ENCODE results near the gene COL7A1. TPM values are rescaled to one million over a fixed set of nuclear protein-coding genes. Genes with fewer than 3 reads are reported as not detected.
"Not testable (repeated sequence)": the region's sequence is repeated elsewhere in the genome, so short reads cannot be mapped to it uniquely, and the experiment has no call there.

Gene COL7A1
- total RNA-seq, 1 experiment from 2014 or later: 0.31 TPM

DNA sequence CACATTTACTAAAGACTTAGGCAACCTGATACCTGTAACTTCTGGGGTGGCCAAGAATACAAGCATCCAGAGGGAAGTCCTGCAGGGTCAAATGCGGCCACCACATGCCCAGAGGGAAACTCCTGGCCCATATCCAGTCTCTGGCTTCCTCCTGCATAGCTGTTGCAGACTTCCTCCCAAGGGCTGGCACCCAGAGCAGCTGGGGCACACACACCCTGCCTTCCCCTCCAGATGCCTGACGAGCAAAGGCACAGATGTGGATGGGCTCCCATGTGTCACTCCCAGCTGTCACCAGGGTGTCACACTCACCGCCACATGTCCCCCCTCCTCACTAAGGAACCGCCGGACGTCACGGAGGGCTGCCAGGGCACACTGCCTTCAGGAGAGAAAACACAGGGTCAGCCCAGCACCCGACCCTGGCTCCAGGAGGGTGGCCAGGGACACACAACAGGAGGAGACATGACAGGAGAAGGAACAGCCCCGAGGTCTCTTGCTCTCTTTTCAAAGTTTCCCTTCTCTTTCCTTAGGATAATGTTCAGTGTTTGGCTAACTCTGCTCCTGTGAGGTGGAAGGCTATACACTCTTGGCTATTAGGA, 51.8 kb downstream of the COL7A1 start:
- DNase-seq (ENCODE audit: low spot score): no peak

DNA sequence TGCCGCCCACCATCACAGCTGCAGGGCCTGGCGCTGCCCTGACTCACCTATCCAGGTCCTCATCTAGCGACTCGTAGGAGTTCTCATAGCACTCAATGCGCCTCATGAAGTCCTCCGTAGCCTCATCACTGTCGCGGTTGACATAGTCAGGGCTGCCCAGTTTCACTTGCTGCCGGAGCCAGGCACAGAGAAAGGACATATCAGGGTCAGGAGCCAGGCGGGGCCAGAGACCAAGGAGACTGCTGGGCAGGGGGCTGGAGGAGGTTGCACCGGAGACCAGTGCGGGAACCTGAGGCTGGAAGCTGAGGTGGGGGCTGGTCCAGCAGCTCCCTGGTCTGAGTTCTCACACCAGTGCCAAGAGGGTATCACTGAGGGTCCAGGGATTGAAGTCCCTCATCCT, 56.7 kb downstream of the COL7A1 start:
- DNase-seq (ENCODE audit: low spot score): no peak

DNA sequence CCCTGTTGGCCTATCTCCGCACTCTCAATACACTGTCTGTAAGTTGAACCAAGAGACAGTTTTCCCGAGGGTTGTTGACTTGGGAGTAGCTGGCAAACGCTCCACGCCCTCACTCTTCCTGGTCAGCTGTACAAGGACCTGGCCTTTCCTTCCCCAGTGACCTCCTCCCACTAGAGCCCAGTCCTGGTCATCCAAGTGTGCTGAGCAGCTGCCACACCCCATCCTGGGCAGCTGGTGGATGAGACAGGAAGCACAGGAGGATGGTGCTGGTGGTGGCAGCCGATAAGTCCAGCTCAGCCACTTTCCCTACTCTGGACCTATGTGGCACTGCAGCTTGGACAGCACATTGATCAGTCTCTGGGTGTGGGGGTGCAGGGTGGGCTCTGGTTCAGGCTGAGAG, 58.3 kb downstream of the COL7A1 start:
- no peak for DNase-seq (ENCODE audit: low spot score)

DNA sequence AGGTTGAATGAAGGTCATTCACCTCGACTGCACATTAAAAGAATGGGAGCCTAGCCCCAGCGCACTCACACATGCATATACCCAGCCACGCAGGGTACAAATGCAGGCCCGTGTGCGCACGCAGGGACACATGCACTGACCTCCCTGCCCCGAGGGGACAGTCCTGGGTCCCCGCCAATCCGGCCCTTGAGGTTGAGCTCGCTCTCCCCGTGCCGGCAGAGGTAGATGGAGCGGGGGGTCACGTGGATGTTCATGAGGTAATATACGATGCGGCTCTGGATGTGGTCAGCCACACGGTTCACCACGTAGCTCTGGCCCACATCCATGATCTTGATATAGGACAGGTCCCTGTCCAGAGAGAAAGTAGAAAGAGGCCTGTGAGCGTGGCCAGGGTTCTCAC, 59.0 kb downstream of the COL7A1 start:
- no peak for DNase-seq (ENCODE audit: low spot score)

DNA sequence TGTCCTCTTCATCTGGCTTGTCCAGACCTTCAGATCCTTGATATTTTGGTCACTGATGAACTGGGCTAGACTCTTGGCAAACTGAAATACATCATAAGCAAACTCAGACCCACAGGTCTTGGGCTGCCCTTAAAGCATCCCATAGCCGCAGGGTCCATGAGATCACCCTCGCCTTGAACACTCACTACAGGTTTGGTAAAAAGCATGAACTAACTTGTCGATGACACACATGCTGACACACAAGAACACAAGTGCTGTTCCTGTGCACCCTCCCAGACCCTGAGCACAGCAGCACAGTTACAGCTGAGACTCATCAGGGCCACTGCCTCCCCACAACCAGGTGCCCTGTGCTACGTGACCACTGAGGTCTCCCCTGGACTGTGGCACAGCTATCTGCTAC, 59.6 kb downstream of the COL7A1 start:
- DNase-seq (ENCODE audit: low spot score): no peak

DNA sequence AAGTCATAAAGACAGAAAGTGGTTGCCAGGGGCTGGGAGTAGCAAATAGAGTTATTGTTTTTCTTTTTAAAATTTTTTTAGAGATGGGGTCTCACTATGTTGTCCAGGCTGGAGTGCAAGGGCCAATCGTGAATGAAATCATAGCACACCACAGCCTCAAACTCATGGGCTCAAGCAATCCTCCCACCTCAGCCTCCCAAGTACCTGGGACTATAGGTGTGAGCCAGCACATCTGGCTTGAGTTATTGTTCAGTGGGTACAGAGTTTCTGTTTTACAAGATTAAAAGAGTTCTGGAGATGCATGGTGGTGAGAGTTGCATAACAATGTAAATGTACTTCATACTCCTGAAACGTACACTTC, 62.2 kb downstream of the COL7A1 start:
- DNase-seq (ENCODE audit: low spot score): no peak

DNA sequence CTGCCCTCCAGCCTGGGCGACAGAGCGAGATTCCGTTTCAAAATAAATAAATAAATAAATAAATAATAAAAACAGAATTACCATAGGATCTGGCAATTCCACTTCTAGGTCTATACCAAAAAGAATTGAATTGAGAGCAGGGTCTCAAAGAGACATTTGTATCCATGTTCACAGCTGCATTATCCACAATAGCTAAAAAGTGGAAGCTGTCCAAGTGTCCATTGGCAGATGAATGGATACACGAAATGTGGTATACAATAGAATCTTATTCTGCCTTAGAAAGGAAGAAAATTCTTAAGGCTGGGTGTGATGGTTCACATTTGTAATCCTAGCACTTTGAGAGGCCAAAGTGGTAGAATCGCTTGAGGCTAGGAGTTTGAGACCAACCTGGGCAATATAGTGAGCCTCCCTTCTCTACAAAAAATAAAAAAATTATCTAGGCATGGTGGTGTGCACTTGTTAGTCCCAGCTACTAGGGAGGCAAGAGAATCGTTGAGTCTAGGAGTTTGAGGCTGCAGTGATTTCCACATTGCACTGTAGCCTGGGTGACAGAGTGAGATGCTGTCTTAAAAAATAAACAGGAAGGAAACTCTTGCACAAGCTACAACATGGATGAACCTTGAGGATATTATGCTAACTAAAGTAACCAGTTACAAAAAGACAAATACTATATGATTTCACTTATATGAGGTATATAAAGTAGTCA, 62.7 kb downstream of the COL7A1 start:
- DNase-seq (ENCODE audit: low spot score): no peak

DNA sequence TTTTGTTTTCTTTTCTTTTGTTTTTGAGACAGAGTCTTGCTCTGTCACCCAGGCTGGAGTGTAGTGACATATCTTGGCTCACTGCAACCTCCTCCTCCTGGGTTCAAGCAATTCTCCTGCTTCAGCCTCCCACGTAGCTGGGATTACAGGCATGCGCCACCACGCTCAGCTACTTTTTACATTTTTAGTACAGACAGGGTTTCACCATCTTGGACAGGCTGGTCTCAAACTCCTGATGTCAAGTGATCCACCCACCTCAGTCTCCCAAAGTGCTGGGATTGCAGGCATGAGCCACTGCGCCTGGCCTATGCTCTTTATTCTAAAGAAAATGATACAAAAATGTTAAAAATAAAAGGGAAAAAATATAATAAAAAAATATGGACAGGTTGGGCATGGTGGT, 64.4 kb downstream of the COL7A1 start:
- DNase-seq (ENCODE audit: low spot score): not testable (repeated sequence)

DNA sequence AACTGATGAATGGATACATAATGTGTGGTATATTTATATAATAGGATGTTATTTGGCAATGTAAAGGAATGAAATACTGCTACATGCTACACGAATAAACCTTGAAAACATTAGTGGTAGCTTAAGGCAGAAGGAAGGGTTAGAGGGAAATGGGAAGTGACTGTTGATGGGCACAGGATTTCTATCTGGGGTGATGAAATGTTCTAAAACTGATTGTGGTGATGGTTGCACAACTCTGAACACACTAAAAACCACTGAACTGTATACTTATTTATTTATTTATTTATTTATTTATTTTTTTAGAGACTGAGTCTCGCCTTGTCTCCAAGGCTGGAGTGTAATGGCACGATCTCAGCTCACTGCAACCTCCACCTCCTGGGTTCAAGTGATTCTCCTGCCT, 66.4 kb downstream of the COL7A1 start:
- DNase-seq (ENCODE audit: low spot score): no peak

DNA sequence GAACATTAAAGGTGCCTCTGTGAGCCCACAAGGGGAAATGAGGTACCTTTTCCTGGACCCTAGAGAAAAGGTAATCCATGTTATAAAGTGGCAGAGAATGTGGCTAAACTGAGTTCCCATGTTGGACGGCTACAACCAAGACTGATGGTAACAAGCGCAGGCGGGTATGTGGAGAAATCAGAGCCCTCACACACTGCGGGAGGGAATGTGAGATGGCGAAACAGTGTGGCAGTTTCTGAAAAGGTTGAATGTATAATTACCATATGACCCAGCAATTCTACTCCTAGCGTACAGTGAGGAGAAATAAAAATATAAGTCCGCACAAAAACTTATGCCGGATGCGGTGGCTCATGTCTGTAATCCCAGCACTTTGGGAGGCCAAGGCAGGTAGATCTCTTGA, 67.1 kb downstream of the COL7A1 start:
- no peak for DNase-seq (ENCODE audit: low spot score)

DNA sequence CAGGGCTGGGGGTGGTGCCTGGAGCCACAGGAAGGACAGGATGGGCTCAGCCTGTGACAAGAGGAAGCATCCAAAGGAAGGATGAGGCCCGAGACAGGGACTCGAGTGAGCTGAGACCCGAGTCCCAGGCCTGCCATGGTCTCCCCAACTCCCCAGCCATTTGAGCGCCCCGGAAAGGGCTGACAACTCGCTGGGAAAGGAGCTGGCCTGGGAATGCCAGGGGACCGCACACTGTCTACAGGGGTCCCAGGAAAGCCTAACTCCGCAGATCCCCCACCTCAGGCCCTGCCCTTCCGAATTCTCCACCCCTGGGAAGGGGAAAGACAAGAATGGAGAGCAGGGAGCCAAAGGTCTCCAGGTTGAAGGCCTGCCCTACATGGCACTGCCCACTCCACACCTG, 70.2 kb downstream of the COL7A1 start:
- DNase-seq (ENCODE audit: low spot score): no peak

DNA sequence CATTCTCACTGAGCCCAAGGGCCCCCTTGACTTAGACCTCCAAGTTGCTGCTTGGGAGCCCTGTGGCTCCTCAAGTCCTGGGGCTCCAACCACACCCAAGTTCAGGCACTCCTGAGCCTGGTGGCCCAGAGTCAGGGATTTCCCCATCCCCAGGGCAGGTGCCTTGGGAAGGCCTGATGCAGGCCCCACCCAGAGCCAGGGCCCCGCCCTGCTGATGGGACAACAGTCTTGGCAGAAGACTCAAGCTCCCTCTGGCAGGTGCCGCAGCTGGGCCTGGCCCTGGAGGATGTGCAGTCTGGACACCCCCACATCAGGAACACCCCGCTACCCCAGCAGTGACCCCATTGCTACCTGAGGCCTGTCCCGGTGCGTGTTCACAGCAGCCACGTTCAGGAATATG, 73.5 kb downstream of the COL7A1 start:
- no peak for DNase-seq (ENCODE audit: low spot score)

DNA sequence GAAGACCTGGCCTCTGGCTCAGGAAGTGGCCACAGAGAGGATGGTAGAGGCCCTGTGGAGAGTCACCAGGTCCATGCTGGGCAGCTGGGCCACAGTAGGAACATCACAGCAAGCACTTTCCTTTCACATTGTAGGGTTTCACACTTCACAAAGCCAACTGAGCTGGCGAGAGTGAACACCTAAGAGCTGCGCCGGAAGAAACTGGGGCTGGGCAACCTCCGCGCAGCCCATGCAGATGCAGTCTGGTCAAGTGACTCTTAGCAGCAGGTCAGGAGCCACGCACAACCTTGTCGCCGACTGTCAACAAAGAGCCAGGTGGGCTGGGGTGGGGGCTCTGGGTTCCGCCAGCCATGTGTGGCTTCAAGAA, 75.9 kb downstream of the COL7A1 start:
- no peak for DNase-seq (ENCODE audit: low spot score)

DNA sequence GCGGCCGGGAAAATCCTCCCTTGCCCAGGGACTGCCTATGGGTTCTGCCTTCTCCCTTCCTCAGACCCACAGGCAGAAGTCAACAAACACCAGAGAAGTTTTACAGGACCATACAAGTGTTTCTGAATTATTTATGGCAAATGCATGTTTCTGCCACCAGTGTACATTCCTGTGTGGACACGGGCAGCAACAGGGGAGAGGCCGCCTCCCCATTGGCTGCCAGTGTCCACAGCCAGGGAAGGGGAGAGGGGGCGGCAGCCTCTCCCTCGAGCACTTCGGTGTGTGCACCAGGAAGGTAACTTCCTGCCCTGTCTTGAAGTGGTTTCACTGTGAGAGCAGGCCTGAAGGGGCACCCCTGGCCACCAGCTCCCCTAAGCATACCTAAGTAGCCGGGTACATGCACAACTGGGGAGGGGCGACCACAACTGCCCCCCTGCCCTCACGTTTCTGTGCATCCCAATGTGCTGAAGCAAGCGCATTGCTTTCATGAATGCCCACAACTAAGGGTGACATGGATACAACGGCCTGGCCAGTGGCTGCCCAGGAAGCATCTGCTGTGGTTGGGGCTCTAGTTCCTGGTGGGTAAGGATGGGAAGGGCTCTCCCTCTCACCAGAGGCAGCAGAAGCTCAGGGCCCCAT, 76.4 kb downstream of the COL7A1 start:
- no peak for DNase-seq (ENCODE audit: low spot score)

DNA sequence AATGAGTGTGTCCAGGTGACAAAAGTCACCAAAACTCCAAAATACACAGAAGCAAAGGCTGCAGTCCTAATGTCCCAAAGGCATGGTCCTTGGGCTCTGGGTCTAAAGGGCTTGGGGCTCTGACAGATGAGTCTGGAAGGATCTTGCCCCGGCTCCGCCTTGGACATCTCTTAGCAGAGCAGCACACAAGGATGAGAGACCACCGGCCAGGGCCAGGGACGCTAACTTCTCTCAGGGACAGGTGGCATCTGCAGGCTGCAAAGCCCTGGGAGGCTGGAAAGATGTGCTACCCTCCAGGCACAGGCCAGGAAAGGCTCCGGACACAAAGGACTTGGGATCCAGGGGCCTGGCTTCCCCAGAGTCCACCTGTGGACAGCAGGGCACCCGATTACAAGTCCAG, 77.1 kb downstream of the COL7A1 start:
- no peak for DNase-seq (ENCODE audit: low spot score)

DNA sequence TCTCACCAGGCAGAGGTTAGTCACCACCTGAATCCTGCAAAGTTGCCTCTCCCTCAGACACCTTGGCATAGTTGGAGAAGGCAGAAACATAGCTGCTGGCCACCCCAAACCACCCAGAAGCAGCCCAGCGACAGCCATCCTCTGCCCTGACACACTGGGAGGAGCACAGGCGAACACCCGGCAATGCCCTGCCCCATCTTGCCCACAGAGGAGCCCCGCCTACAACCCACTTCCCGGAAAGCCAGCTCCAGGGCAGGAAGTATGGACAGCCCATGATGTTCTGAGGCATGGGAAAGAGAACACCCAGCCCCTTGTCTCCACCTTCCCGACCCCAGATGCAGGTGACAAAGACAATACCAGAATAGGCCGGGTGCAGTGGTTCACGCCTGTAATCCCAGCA, 78.6 kb downstream of the COL7A1 start:
- DNase-seq (ENCODE audit: low spot score): no peak

DNA sequence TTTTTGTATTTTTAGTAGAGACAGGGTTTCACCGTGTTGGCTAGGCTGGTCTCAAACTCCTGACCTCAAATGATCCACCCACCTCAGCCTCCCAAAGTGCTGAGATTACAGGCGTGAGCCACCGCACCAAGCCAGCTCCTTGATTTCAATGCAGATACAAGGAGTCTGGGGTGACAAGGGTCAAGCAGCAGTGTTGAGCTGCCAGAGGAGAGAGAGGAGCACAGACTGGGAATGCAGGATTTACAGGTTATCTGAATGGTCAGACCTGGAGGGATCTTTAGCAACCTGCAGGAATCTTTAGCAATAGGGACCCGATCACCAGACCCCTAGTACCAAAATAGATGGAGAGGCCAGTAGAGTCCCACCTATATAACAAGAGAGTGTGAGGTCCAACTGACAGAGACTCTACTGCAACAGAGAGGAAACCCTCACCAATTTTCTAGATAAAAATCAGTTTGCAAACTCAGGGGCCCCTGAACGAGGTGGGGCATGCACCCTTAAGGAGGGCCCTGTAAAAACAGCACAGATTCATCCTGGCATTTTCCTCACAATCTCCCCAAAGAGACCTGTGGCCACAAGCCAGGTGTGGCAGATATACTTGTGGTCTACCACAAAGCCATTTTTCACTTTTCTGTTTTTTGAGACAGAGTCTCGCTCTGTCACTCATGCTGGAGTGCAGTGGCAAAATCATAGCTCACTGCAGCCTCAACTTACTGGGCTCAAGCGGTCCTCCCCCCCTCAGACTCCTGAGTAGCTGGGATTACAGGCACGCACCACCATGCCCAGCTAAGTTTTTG, 80.5 kb downstream of the COL7A1 start:
- no peak for DNase-seq (ENCODE audit: low spot score)

Small RNAs within 50 kb of the gene (small RNA-seq; reads per million reads assigned to genes)
- gene MIR6823: not detected

Other genes starting within 250 kb of the COL7A1 start
- gene FBXW12, start 223.1 kb downstream of the COL7A1 start, total RNA-seq (2014; rRNA removed; shearing (Covaris generic)): not detected in 2 replicates
- 194 and 209 TPM in 2 replicates for gene PLXNB1, start 165.2 kb downstream of the COL7A1 start, total RNA-seq (2014; rRNA removed; shearing (Covaris generic))
- 19.1 and 24.3 TPM in 2 replicates for gene CCDC51, start 155.2 kb downstream of the COL7A1 start, total RNA-seq (2014; rRNA removed; shearing (Covaris generic))
- gene TMA7, start 155.1 kb downstream of the COL7A1 start, total RNA-seq (2014; rRNA removed; shearing (Covaris generic)): 173 and 180 TPM in 2 replicates
- gene ATRIP, start 148.6 kb downstream of the COL7A1 start, total RNA-seq (2014; rRNA removed; shearing (Covaris generic)): 6.7 and 7.7 TPM in 2 replicates
- 83.6 and 85.4 TPM in 2 replicates for gene SHISA5, start 91.2 kb downstream of the COL7A1 start, total RNA-seq (2014; rRNA removed; shearing (Covaris generic))
- gene PFKFB4, start 38.5 kb downstream of the COL7A1 start, total RNA-seq (2014; rRNA removed; shearing (Covaris generic)): 2.0 and 5.0 TPM in 2 replicates
- not detected in 2 replicates for gene UCN2, start 31.5 kb downstream of the COL7A1 start, total RNA-seq (2014; rRNA removed; shearing (Covaris generic))
- gene UQCRC1, start 14.3 kb upstream of the COL7A1 start, total RNA-seq (2014; rRNA removed; shearing (Covaris generic)): 210 and 212 TPM in 2 replicates
- gene TMEM89, start 26.4 kb upstream of the COL7A1 start, total RNA-seq (2014; rRNA removed; shearing (Covaris generic)): not detected in 2 replicates
- gene SLC26A6, start 40.1 kb upstream of the COL7A1 start, total RNA-seq (2014; rRNA removed; shearing (Covaris generic)): 28.3 and 32.1 TPM in 2 replicates
- 9.9 and 12.5 TPM in 2 replicates for gene CELSR3, start 67.6 kb upstream of the COL7A1 start, total RNA-seq (2014; rRNA removed; shearing (Covaris generic))
- 33.8 and 42.8 TPM in 2 replicates for gene NCKIPSD, start 90.6 kb upstream of the COL7A1 start, total RNA-seq (2014; rRNA removed; shearing (Covaris generic))
- gene IP6K2, start 121.9 kb upstream of the COL7A1 start, total RNA-seq (2014; rRNA removed; shearing (Covaris generic)): 46.8 and 55.9 TPM in 2 replicates